ENCODE results near the gene SLC22A15.

DNA sequence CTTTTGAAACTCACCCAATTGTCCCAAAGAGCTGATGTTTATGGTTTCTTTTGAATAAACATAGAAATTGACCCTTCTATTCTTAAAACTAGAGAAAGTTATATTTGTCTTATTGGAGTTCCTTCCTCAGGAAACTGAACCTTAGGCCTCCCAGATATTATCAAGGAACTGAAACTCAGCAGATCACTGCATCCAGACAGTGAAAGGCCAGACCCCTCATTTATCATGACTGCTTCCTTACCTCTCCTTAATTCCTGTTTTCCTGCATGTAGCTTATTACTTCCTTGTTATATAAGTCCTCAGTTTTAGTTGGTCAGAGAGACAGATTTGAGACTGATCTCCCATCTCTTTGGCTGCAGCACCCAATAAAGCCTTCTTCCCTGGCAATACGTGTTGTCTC is 27.5 kb downstream of the SLC22A15 start:
- TF ChIP-seq CTCF (conservative IDR thresholded peaks at IDR 0.05; ENCODE audit: low read depth, low read length) (no peak), EZH2phosphoT487 (IDR thresholded peaks at IDR 0.05; ENCODE audit: borderline replicate concordance, low read length) (no peak)

Data from PC-3 (cell line).